K562 (cell line): ENCODE measurements around the gene KRT8. TPM values are rescaled to one million over a fixed set of nuclear protein-coding genes. Genes with fewer than 3 reads are reported as not detected.
A peak's percentile ranks its signal among the peaks of the same experiment; 100 is the strongest.

ENCODE experiments used
- ARID4B ChIP-seq: sonication (generic); formaldehyde crosslinking; IDR thresholded peaks from 2 replicates; pipeline ENCODE4 v1.8.0; 2022; ENCODE audit warnings: mild to moderate bottlenecking, missing genetic modification reagents
- U2AF1 ChIP-seq: fragments of 200-400 bp; formaldehyde crosslinking; optimal IDR thresholded peaks from 2 replicates; pipeline ENCODE3; 2017; ENCODE audit warnings: mild to moderate bottlenecking, low read depth, low read length, moderate library complexity
- ZBED1 ChIP-seq: IDR thresholded peaks from 2 replicates; pipeline ENCODE4 v1.6.1; 2014
- ZMIZ1 ChIP-seq, 2 experiments: fragments of 150-350 bp in 1 of 2; IDR thresholded peaks; 2 replicates each; pipeline ENCODE4 v1.6.1; 2012 to 2016; ENCODE audit warnings: low read depth in 2 of 2, low read length in 2 of 2, mild to moderate bottlenecking in 1 of 2, moderate library complexity in 1 of 2
- ZNF175 ChIP-seq: fragments of 200-800 bp; sonication (Bioruptor generic); IDR thresholded peaks from 2 replicates; pipeline ENCODE4 v1.6.1; 2016; ENCODE audit warnings: low read depth, mild to moderate bottlenecking, missing genetic modification characterization, missing compliant biosample characterization
- ZNF436 ChIP-seq: fragments of 250-450, 450-650 bp; sonication (Bioruptor Pico); formaldehyde crosslinking; IDR thresholded peaks from 2 replicates; pipeline ENCODE4 v1.7.0; 2020; ENCODE audit warnings: mild to moderate bottlenecking
- ZNF655 ChIP-seq: fragments of 250-450 bp; sonication (Bioruptor Pico); IDR thresholded peaks from 2 replicates; pipeline ENCODE4 v1.5.0; 2021
- polyA plus RNA-seq, 8 experiments: library from polyadenylated mRNA; depleted of rRNA in 4 of 8; stranded (reverse) in 5 of 8; unstranded in 3 of 8; fragments of >200 nt; fragmentation: Nextera tagmentation in 2 of 8; fragmentation: Illumina TruSeq in 1 of 8; extraction: Ambion mirVana in 2 of 8; extraction: Trizol in 1 of 8; gene quantifications; 2 replicates each; pipeline versions ENCODE4 v1.2.1 to v1.2.3, GENCODE V29; 2011 to 2014; ENCODE audit warnings: inconsistent platforms in 1 of 8, missing spikeins in 1 of 8
- total RNA-seq, 7 experiments: library from RNA; depleted of rRNA in 6 of 7; stranded (reverse); fragments of >200 nt in 6 of 7; fragmentation: Illumina TruSeq in 2 of 7; extraction: Trizol in 2 of 7; gene quantifications; 2 replicates each; pipeline versions ENCODE4 v1.2.1 to v1.2.3, GENCODE V29; 2011 to 2021; ENCODE audit warnings: low replicate concordance in 1 of 7

KRT8 gene
- total and polyA plus RNA-seq, 9 of the 15 experiments (the other 6 are each of a cell fraction or from before 2014, with no cell fraction given) = 41.5 to 661 (median 260) TPM

- no peak for TF ChIP-seq ARID4B (CRISPR knock-in tag)
- TF ChIP-seq ZNF655 (CRISPR knock-in tag) = no peak
- TF ChIP-seq ZNF436 (CRISPR knock-in tag) = no peak
- no peak for TF ChIP-seq ZBED1
- TF ChIP-seq ZMIZ1 (IDR thresholded peaks at IDR 0.05; ENCODE audit: low read depth in 2 of 2, low read length in 2 of 2) = no peak
- peak; percentile 60 for TF ChIP-seq U2AF1
- no peak for TF ChIP-seq ZNF175
Measured at GRCh38 chr12:52903285-52903854, 1.5 kb downstream of the KRT8 start (continued).
